ENCODE measurements around the gene PTK6.

DNA sequence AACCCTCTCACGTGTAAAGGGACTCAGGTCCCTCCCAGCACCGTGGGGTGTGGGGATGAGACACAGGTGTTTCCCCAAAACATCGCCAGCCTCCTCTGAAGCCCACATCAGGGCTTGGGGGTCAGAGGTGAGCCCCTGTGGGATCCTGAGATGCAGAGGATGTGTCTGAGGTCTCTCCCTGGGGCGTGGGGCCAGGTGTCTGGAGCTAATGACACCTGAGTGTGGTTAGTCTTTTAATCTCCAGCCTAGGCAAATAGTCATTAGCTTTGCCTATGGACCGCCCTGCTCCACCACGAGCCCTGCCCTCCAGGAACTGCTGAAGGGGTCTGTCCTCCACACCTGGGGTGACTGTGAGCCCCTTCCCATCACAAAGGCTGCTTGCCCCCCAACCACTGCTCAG is 8.6 kb upstream of the PTK6 start:
- TF ChIP-seq POLR2AphosphoS5 (IDR thresholded peaks at IDR 0.05; ENCODE audit: low read depth, low read length), result no peak
- TF ChIP-seq, protein P1, sequence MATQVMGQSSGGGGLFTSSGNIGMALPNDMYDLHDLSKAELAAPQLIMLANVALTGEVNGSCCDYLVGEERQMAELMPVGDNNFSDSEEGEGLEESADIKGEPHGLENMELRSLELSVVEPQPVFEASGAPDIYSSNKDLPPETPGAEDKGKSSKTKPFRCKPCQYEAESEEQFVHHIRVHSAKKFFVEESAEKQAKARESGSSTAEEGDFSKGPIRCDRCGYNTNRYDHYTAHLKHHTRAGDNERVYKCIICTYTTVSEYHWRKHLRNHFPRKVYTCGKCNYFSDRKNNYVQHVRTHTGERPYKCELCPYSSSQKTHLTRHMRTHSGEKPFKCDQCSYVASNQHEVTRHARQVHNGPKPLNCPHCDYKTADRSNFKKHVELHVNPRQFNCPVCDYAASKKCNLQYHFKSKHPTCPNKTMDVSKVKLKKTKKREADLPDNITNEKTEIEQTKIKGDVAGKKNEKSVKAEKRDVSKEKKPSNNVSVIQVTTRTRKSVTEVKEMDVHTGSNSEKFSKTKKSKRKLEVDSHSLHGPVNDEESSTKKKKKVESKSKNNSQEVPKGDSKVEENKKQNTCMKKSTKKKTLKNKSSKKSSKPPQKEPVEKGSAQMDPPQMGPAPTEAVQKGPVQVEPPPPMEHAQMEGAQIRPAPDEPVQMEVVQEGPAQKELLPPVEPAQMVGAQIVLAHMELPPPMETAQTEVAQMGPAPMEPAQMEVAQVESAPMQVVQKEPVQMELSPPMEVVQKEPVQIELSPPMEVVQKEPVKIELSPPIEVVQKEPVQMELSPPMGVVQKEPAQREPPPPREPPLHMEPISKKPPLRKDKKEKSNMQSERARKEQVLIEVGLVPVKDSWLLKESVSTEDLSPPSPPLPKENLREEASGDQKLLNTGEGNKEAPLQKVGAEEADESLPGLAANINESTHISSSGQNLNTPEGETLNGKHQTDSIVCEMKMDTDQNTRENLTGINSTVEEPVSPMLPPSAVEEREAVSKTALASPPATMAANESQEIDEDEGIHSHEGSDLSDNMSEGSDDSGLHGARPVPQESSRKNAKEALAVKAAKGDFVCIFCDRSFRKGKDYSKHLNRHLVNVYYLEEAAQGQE (IDR thresholded peaks at IDR 0.05; ENCODE audit: insufficient read depth in 1 of 2, low read depth in 2 of 2, low read length in 2 of 2), result no peak
- no peak for TF ChIP-seq TAF1 (IDR thresholded peaks at IDR 0.05; ENCODE audit: borderline replicate concordance, insufficient read depth, low read length)
- TF ChIP-seq SIN3A (IDR thresholded peaks at IDR 0.05; ENCODE audit: borderline replicate concordance, insufficient read depth, low read length), result no peak
- no peak for TF ChIP-seq FOXP2 (optimal IDR thresholded peaks at IDR 0.05; ENCODE audit: borderline replicate concordance, extremely low read depth, extremely low read length, insufficient read depth)
